ENCODE results near the gene NEO1. TPM values are rescaled to one million over a fixed set of nuclear protein-coding genes. Genes with fewer than 3 reads are reported as not detected.

The NEO1 gene
- total and polyA plus RNA-seq, 2 of the 13 experiments (the other 11 are each of a cell fraction or from before 2014, with no cell fraction given), result 8.4 to 11.0 TPM

DNA sequence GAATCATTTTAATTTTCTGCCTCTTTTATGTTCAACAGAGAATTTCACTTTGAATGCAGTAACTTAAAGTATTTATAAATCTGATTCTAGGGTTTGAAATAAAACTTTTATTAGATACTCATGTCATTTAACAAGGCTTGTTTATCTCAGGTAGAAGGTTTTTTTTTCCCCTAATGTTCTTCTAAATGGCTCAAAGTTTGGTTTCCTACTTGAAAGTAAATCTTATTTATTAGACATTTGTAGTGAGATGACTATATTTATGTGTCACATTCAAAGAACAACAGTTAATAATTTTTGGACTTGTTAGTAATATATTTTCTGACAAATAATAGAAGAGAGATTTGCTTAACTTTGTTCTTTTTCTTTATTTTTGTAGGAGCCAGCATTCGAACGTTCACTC, 63.9 kb downstream of the NEO1 start:
- in situ Hi-C loops (cut with HindIII; ENCODE audit: extremely low pct_ligation_motif_present, low pct_unique_long_range_greater_than_20kb), result no loop called here
- TF ChIP-seq, protein P1, sequence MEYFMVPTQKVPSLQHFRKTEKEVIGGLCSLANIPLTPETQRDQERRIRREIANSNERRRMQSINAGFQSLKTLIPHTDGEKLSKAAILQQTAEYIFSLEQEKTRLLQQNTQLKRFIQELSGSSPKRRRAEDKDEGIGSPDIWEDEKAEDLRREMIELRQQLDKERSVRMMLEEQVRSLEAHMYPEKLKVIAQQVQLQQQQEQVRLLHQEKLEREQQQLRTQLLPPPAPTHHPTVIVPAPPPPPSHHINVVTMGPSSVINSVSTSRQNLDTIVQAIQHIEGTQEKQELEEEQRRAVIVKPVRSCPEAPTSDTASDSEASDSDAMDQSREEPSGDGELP (IDR thresholded peaks at IDR 0.05; ENCODE audit: borderline replicate concordance, low read depth), result no peak
- TF ChIP-seq RARA (CRISPR knock-in tag; IDR thresholded peaks at IDR 0.05) (no peak), HNRNPLL (IDR thresholded peaks at IDR 0.05; ENCODE audit: low read depth, low read length, poor library complexity, severe bottlenecking) (no peak), MAZ (IDR thresholded peaks at IDR 0.05; ENCODE audit: borderline replicate concordance, low read depth, low read length) (no peak), MAZ (CRISPR knock-in tag; IDR thresholded peaks at IDR 0.05; ENCODE audit: low read depth) (no peak), SP1 (IDR thresholded peaks at IDR 0.05) (no peak), SP1 (CRISPR knock-in tag; IDR thresholded peaks at IDR 0.05) (no peak), NCOA1 (CRISPR knock-in tag; IDR thresholded peaks at IDR 0.05) (no peak), SATB2 (CRISPR knock-in tag; IDR thresholded peaks at IDR 0.05) (no peak), SP140L (CRISPR knock-in tag; IDR thresholded peaks at IDR 0.05; ENCODE audit: borderline replicate concordance) (no peak), JDP2 (CRISPR knock-in tag; IDR thresholded peaks at IDR 0.05; ENCODE audit: borderline replicate concordance) (no peak), ZNF672 (CRISPR knock-in tag; IDR thresholded peaks at IDR 0.05) (no peak)
- TF ChIP-seq, protein P2, sequence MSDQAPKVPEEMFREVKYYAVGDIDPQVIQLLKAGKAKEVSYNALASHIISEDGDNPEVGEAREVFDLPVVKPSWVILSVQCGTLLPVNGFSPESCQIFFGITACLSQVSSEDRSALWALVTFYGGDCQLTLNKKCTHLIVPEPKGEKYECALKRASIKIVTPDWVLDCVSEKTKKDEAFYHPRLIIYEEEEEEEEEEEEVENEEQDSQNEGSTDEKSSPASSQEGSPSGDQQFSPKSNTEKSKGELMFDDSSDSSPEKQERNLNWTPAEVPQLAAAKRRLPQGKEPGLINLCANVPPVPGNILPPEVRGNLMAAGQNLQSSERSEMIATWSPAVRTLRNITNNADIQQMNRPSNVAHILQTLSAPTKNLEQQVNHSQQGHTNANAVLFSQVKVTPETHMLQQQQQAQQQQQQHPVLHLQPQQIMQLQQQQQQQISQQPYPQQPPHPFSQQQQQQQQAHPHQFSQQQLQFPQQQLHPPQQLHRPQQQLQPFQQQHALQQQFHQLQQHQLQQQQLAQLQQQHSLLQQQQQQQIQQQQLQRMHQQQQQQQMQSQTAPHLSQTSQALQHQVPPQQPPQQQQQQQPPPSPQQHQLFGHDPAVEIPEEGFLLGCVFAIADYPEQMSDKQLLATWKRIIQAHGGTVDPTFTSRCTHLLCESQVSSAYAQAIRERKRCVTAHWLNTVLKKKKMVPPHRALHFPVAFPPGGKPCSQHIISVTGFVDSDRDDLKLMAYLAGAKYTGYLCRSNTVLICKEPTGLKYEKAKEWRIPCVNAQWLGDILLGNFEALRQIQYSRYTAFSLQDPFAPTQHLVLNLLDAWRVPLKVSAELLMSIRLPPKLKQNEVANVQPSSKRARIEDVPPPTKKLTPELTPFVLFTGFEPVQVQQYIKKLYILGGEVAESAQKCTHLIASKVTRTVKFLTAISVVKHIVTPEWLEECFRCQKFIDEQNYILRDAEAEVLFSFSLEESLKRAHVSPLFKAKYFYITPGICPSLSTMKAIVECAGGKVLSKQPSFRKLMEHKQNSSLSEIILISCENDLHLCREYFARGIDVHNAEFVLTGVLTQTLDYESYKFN (CRISPR knock-in tag; conservative IDR thresholded peaks at IDR 0.05), result no peak
- TF ChIP-seq, protein P3, sequence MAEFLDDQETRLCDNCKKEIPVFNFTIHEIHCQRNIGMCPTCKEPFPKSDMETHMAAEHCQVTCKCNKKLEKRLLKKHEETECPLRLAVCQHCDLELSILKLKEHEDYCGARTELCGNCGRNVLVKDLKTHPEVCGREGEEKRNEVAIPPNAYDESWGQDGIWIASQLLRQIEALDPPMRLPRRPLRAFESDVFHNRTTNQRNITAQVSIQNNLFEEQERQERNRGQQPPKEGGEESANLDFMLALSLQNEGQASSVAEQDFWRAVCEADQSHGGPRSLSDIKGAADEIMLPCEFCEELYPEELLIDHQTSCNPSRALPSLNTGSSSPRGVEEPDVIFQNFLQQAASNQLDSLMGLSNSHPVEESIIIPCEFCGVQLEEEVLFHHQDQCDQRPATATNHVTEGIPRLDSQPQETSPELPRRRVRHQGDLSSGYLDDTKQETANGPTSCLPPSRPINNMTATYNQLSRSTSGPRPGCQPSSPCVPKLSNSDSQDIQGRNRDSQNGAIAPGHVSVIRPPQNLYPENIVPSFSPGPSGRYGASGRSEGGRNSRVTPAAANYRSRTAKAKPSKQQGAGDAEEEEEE (CRISPR knock-in tag; IDR thresholded peaks at IDR 0.05; ENCODE audit: borderline replicate concordance), result no peak
- TF ChIP-seq, protein P4, sequence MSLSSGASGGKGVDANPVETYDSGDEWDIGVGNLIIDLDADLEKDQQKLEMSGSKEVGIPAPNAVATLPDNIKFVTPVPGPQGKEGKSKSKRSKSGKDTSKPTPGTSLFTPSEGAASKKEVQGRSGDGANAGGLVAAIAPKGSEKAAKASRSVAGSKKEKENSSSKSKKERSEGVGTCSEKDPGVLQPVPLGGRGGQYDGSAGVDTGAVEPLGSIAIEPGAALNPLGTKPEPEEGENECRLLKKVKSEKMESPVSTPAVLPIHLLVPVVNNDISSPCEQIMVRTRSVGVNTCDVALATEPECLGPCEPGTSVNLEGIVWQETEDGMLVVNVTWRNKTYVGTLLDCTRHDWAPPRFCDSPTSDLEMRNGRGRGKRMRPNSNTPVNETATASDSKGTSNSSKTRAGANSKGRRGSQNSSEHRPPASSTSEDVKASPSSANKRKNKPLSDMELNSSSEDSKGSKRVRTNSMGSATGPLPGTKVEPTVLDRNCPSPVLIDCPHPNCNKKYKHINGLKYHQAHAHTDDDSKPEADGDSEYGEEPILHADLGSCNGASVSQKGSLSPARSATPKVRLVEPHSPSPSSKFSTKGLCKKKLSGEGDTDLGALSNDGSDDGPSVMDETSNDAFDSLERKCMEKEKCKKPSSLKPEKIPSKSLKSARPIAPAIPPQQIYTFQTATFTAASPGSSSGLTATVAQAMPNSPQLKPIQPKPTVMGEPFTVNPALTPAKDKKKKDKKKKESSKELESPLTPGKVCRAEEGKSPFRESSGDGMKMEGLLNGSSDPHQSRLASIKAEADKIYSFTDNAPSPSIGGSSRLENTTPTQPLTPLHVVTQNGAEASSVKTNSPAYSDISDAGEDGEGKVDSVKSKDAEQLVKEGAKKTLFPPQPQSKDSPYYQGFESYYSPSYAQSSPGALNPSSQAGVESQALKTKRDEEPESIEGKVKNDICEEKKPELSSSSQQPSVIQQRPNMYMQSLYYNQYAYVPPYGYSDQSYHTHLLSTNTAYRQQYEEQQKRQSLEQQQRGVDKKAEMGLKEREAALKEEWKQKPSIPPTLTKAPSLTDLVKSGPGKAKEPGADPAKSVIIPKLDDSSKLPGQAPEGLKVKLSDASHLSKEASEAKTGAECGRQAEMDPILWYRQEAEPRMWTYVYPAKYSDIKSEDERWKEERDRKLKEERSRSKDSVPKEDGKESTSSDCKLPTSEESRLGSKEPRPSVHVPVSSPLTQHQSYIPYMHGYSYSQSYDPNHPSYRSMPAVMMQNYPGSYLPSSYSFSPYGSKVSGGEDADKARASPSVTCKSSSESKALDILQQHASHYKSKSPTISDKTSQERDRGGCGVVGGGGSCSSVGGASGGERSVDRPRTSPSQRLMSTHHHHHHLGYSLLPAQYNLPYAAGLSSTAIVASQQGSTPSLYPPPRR (CRISPR knock-in tag; IDR thresholded peaks at IDR 0.05; ENCODE audit: borderline replicate concordance), result no peak

More for the DNA sequence above, 63.9 kb downstream of the NEO1 start:
- Histone ChIP-seq H3K27ac (ENCODE audit: extremely low read length, insufficient read depth, low read length) (no peak overlapping the region), H3K4me1 (ENCODE audit: insufficient read depth, low read length) (no peaks in the 10 kb centered on the region), H2AFZ (ENCODE audit: low read length) (no peak overlapping the region), H4K20me1 (ENCODE audit: insufficient read depth, low read length) (no peaks in the 10 kb centered on the region), H3K9ac (ENCODE audit: insufficient read depth, low read depth, low read length) (no peak overlapping the region), H3K36me3 (replicated peaks in 1 of 2; ENCODE audit: control insufficient read depth in 1 of 2, insufficient read depth in 2 of 2, low read length in 2 of 2) (no peaks in the 10 kb centered on the region), H3K27me3 (ENCODE audit: control insufficient read depth in 1 of 2, insufficient read depth in 2 of 2, low read length in 2 of 2) (no peaks in the 10 kb centered on the region), H3K79me2 (ENCODE audit: insufficient read depth, low read length) (no peaks in the 10 kb centered on the region), H3K9me3 (ENCODE audit: low read length) (no peaks in the 10 kb centered on the region), H3K4me2 (ENCODE audit: low read depth, low read length) (no peak overlapping the region), H3K4me3 (replicated peaks in 1 of 3; ENCODE audit: insufficient read depth in 1 of 3, low read depth in 2 of 3, low read length in 3 of 3) (no peak overlapping the region)
- no TSS peak for BruUV-seq (replicated peaks)
- ChIA-PET CTCF (ENCODE audit: low intra/inter-chr PET ratio, low total read pairs) (no interaction called here), POLR2A (no interaction called here)
- ATAC-seq (no peak), FAIRE-seq (no peak), DNase-seq (ENCODE audit: low spot score) (no peak)
- WGBS (ENCODE audit: low lambda C conversion rate), result 98% methylated on average over 2 of the region's 2 CpGs
- intact Hi-C loops (cut with micrococcal nuclease; ENCODE audit: unreplicated experiment), result no loop called here
